HG03280 (cell line): ENCODE results near the gene CCDC88C.

Experiments
- ATAC-seq: cut with Tn5 transposase; IDR thresholded peaks from one replicate; pipeline ENCODE4 v1.9.1; 2021; ENCODE audit warnings: mild to moderate bottlenecking, moderate library complexity; ENCODE audit not compliant: unreplicated experiment

CCDC88C gene

GRCh38 chr14:91350813-91351511 is 66.7 kb downstream of the CCDC88C start:
- peak; percentile 64 for ATAC-seq

GRCh38 chr14:91350483-91350812 is 67.2 kb downstream of the CCDC88C start:
- peak; percentile 13 for ATAC-seq

GRCh38 chr14:91349481-91350074 is 68.0 kb downstream of the CCDC88C start:
- ATAC-seq = peak; percentile 47

- no peak for ATAC-seq
These were observed 68.7 kb downstream of the CCDC88C start for GRCh38 chr14:91348845-91349465.

GRCh38 chr14:91346838-91347173 is 70.8 kb downstream of the CCDC88C start:
- no peak for ATAC-seq

- no peak for ATAC-seq
These were observed 73.5 kb downstream of the CCDC88C start for GRCh38 chr14:91344096-91344495.

GRCh38 chr14:91343051-91343450 is 74.6 kb downstream of the CCDC88C start:
- ATAC-seq = no peak

GRCh38 chr14:91342206-91342760 is 75.3 kb downstream of the CCDC88C start:
- ATAC-seq = no peak

- no peak for ATAC-seq
These were observed 75.9 kb downstream of the CCDC88C start for GRCh38 chr14:91341751-91342154.

GRCh38 chr14:91341334-91341733 is 76.3 kb downstream of the CCDC88C start:
- ATAC-seq = no peak

- no peak for ATAC-seq
These were observed 77.8 kb downstream of the CCDC88C start for GRCh38 chr14:91339671-91340369.

GRCh38 chr14:91339076-91339475 is 78.5 kb downstream of the CCDC88C start:
- no peak for ATAC-seq

- ATAC-seq = no peak
These were observed 79.2 kb downstream of the CCDC88C start for GRCh38 chr14:91338379-91338778.

- no peak for ATAC-seq
These were observed 79.8 kb downstream of the CCDC88C start for GRCh38 chr14:91337699-91338335.

- ATAC-seq = no peak
These were observed 81.5 kb downstream of the CCDC88C start for GRCh38 chr14:91336093-91336450.

GRCh38 chr14:91335191-91336092 is 82.2 kb downstream of the CCDC88C start:
- no peak for ATAC-seq

GRCh38 chr14:91333650-91334039 is 84.0 kb downstream of the CCDC88C start:
- ATAC-seq = peak; percentile 68

- ATAC-seq = no peak
These were observed 84.5 kb downstream of the CCDC88C start for GRCh38 chr14:91332986-91333649.

GRCh38 chr14:91332171-91332985 is 85.2 kb downstream of the CCDC88C start:
- ATAC-seq = no peak
